Mesendoderm (in vitro differentiated cells): ENCODE data around the gene CAGE1.
"Not testable (repeated sequence)": the region's sequence is repeated elsewhere in the genome, so short reads cannot be mapped to it uniquely, and the experiment has no call there.

ENCODE experiments used
- DNase-seq: peaks from one replicate; pipeline ENCODE4 v3.0.0; 2013
- H2AK5ac ChIP-seq: 2 replicates; pipeline ENCODE4 v1.6.1; 2013; ENCODE audit warnings: low read length, inconsistent platforms
- H2BK120ac ChIP-seq: 2 replicates; pipeline ENCODE4 v1.6.1; 2013; ENCODE audit warnings: low read depth, mild to moderate bottlenecking, low read length, moderate library complexity, mixed read lengths
- H2BK15ac ChIP-seq: replicated peaks from 2 replicates; pipeline ENCODE4 v1.6.1; 2013; ENCODE audit warnings: low read depth, mild to moderate bottlenecking, moderate library complexity
- H2BK5ac ChIP-seq: 2 replicates; pipeline ENCODE4 v1.6.1; 2013; ENCODE audit warnings: low read length, inconsistent platforms
- H3K18ac ChIP-seq: 2 replicates; pipeline ENCODE4 v1.6.1; 2013; ENCODE audit warnings: mild to moderate bottlenecking, low read length, mixed read lengths
- H3K23ac ChIP-seq: one replicate; pipeline ENCODE4 v1.6.1; 2013; ENCODE audit warnings: low read length
- H3K27ac ChIP-seq: 2 replicates; pipeline ENCODE4 v1.5.1; 2013; ENCODE audit warnings: low read depth, mild to moderate bottlenecking, inconsistent platforms, low read length, moderate library complexity
- H3K27me3 ChIP-seq: 2 replicates; pipeline ENCODE4 v1.6.1; 2013; ENCODE audit warnings: low read length, control low read depth, mild to moderate bottlenecking, inconsistent platforms; ENCODE audit not compliant: insufficient read depth, poor library complexity
- H3K36me3 ChIP-seq: 2 replicates; pipeline ENCODE4 v1.6.1; 2013; ENCODE audit warnings: low read length, inconsistent platforms; ENCODE audit not compliant: control insufficient read depth, insufficient read depth
- H3K4ac ChIP-seq: one replicate; pipeline ENCODE4 v1.6.1; 2013; ENCODE audit warnings: low read depth, mild to moderate bottlenecking, low read length, moderate library complexity
- H3K4me1 ChIP-seq: 2 replicates; pipeline ENCODE4 v1.6.1; 2013; ENCODE audit warnings: low read depth, low read length, inconsistent platforms; ENCODE audit not compliant: control insufficient read depth
- H3K4me2 ChIP-seq: 2 replicates; pipeline ENCODE4 v1.6.1; 2013; ENCODE audit warnings: low read length
- H3K4me3 ChIP-seq: 2 replicates; pipeline ENCODE4 v1.5.1; 2013; ENCODE audit warnings: mild to moderate bottlenecking, low read length
- H3K56ac ChIP-seq: one replicate; pipeline ENCODE4 v1.6.1; 2013; ENCODE audit warnings: low read length
- H3K79me1 ChIP-seq: 2 replicates; pipeline ENCODE4 v1.6.1; 2013; ENCODE audit warnings: low read length, inconsistent platforms
- H3K79me2 ChIP-seq: 2 replicates; pipeline ENCODE4 v1.6.1; 2013; ENCODE audit warnings: mild to moderate bottlenecking, low read length; ENCODE audit not compliant: control insufficient read depth, insufficient read depth
- H3K9ac ChIP-seq: 2 replicates; pipeline ENCODE4 v1.6.1; 2013; ENCODE audit warnings: low read length, inconsistent platforms
- H4K5ac ChIP-seq: one replicate; pipeline ENCODE4 v1.6.1; 2013; ENCODE audit warnings: low read length
- H4K8ac ChIP-seq: one replicate; pipeline ENCODE4 v1.6.1; 2013; ENCODE audit warnings: low read depth, mild to moderate bottlenecking, control low read depth, low read length, moderate library complexity
- WGBS: extraction: QIAGEN DNeasy Blood & Tissue Kit; methylation state at CpG from one replicate; pipeline ENCODE4 v1.1.7; 2013; ENCODE audit warnings: low lambda C conversion rate, missing lambda C conversion rate; ENCODE audit not compliant: insufficient coverage; ENCODE audit errors: extremely low coverage; 5-methylcytosine and 5-hydroxymethylcytosine counted together

Gene CAGE1

DNA sequence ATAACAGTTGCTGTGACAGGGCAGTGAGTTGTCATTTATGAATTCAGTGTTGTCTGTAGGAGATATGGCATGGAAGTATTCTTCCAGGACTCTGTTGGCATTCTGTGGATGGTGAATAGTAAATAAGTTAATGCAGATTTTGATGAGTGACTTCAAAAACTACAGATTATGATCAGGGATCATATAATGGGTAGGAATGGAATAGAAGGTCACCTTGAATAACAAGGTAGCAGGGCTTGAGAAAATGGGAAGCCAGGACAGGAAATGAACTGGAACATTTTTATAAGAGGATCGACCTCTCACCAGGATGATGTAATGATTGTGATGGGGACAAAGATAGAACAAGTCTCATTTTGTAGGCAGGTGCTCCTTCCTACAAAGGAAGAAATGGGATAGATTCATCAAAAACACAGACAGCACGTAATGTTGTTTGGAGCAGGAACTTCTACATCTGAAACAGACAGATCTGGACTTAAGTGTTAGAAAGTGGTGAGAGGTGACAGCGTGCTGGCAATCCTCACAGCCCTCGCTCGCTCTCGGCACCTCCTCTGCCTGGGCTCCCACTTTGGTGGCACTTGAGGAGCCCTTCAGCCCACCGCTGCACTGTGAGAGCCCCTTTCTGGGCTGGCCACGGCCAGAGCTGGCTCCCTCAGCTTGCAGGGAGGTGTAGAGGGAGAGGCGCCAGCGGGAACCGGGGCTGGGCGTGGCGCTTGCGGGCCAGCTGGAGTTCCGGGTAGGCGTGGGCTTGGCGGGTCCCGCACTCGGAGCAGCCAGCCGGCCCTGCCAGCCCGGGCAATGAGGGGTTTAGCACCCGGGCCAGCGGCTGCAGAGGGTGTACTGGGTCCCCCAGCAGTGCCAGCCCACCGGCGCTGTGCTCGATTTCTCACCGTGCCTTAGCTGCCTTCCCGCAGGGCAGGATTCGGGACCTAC lies 45.7 kb downstream of the CAGE1 start:
- Histone ChIP-seq H3K27me3 (no peaks in the 10 kb centered on the region), H3K56ac (no peak overlapping the region), H3K4me1 (peaks cover 2% of the 10 kb centered on the region), H2AK5ac (no peak overlapping the region), H3K18ac (no peak overlapping the region), H3K79me2 (no peaks in the 10 kb centered on the region), H3K4me2 (no peak overlapping the region), H4K5ac (no peak overlapping the region), H3K36me3 (no peaks in the 10 kb centered on the region), H2BK15ac (no peak overlapping the region), H3K23ac (no peak overlapping the region), H3K9ac (no peak overlapping the region), H3K4ac (no peak overlapping the region), H3K79me1 (no peaks in the 10 kb centered on the region), H2BK5ac (no peak overlapping the region), H4K8ac (no peak overlapping the region), H3K27ac (no peak overlapping the region), H2BK120ac (no peak overlapping the region), H3K4me3 (no peak overlapping the region)
- no CpG with 5 or more reads among the region's 29 CpGs for WGBS
- DNase-seq: no peak

DNA sequence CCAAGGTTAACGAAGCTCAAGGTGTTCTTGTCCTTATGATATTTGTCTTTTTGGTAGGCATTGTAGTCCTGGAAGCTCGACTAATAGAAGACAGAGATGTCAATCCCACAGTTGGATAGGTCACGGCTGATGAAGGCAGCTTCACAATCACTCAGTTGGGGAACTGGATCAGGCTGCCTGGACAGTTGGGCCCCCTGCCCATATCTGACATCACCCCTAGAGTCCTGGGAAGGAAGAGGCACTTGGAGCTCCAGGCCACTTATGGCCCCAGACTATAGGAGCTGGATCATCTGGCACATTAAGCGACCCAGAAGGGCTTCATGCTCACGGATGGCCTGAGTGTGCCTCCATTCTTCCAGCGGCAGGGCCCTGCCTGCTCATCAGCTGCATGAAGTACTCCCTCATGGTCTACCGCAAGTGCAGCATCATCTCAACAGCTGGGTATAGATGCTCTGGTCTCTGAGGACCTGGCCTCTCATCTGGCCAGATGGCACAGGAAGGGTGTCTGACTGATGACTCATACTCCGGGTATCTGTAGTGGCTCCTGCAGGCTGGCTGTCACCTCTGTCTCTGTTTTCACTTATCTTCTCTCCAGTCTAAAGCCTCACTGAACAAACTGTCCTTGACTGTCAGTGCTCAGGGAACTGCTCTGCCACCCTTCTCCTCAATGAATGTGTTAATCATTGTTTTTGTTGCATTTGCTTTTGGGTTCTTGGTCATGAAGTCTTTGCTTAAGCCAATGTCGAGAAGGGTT lies 47.4 kb downstream of the CAGE1 start:
- Histone ChIP-seq H3K4me3 (no peak overlapping the region), H4K8ac (no peak overlapping the region), H3K56ac (no peak overlapping the region), H2BK120ac (no peak overlapping the region), H3K4me1 (no peaks in the 10 kb centered on the region), H3K4me2 (no peak overlapping the region), H3K18ac (no peak overlapping the region), H2BK15ac (no peak overlapping the region), H3K27ac (no peak overlapping the region), H3K36me3 (no peaks in the 10 kb centered on the region), H3K27me3 (no peaks in the 10 kb centered on the region), H3K23ac (no peak overlapping the region), H2BK5ac (no peak overlapping the region), H3K4ac (no peak overlapping the region), H3K79me1 (no peaks in the 10 kb centered on the region), H3K79me2 (no peaks in the 10 kb centered on the region), H4K5ac (no peak overlapping the region), H3K9ac (no peak overlapping the region), H2AK5ac (no peak overlapping the region)
- peak; percentile 85 for DNase-seq
- no CpG with 5 or more reads among the region's 9 CpGs for WGBS

DNA sequence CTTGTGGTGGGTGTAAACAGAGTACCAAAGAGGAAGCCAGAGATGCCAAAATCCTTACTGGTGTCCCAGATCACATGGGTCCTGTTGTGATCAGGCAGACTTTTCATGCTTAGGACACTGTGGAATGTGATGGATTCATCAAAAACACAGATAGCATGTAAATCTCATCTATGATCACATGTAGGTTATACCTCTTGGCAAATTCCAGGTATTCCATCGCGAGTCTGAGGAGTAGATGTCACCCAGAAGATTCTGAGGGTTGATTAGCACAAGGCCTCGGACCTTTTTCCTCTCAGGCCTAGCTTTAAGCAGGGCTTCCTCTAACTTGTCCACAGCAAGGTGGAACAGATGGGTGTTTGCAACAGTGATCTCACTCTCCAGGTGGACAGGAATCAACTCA lies 48.3 kb downstream of the CAGE1 start:
- Histone ChIP-seq H3K79me1 (no peaks in the 10 kb centered on the region), H4K8ac (no peak overlapping the region), H3K36me3 (no peaks in the 10 kb centered on the region), H4K5ac (no peak overlapping the region), H2BK120ac (no peak overlapping the region), H3K23ac (no peak overlapping the region), H3K79me2 (no peaks in the 10 kb centered on the region), H2BK15ac (no peak overlapping the region), H2AK5ac (no peak overlapping the region), H3K4ac (no peak overlapping the region), H3K4me2 (no peak overlapping the region), H3K4me3 (no peak overlapping the region), H3K9ac (no peak overlapping the region), H3K27ac (no peak overlapping the region), H2BK5ac (no peak overlapping the region), H3K4me1 (no peaks in the 10 kb centered on the region), H3K56ac (no peak overlapping the region), H3K27me3 (no peaks in the 10 kb centered on the region), H3K18ac (no peak overlapping the region)
- no CpG with 5 or more reads among the region's 3 CpGs for WGBS
- no peak for DNase-seq

DNA sequence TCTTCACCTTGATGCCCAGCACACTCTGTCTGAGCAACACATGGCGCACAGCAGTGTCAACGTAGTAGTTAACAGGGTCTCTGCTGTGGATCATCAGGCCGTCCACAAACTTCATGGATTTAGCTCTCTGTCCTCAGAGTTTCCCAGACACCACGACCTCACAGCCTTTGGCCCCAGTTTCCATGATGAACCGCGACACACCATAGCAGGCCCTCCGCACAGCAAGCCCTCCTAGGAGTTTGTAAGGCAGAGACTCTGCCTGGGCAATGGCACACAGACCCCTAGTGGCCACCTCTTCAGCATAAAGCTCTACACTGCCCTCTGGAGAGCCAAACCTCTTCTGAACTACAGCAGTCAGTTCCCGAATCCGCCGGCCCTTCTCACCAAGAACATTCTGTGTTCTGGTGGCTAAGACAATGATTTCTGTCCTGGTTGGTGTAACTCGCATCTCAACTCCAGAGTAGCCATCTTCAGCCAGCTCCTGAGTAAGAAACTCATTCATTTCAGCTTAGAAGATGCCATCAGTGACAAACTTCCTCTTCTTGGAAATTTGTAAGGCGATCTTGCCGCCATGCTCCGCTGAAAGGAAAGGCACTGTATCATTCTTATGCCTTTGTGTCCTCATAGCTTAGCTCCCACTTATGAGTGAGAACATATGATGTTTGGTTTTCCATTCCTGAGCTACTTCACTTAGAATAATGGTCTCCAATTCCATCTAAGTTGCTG lies 50.4 kb downstream of the CAGE1 start:
- DNase-seq: peak; percentile 92
- not testable (repeated sequence) for H3K79me1 ChIP-seq, H3K27me3 ChIP-seq, H3K79me2 ChIP-seq, H2AK5ac ChIP-seq, H3K4ac ChIP-seq, H3K4me1 ChIP-seq, H3K36me3 ChIP-seq, H2BK5ac ChIP-seq, H3K27ac ChIP-seq, H3K4me3 ChIP-seq, H3K9ac ChIP-seq, H2BK15ac ChIP-seq, H4K8ac ChIP-seq, H2BK120ac ChIP-seq, H4K5ac ChIP-seq, H3K4me2 ChIP-seq, H3K18ac ChIP-seq
- Histone ChIP-seq H3K56ac (peak overlapping the region; percentile 68), H3K23ac (peak overlapping the region; percentile 68)
- WGBS: no CpG with 5 or more reads among the region's 14 CpGs

DNA sequence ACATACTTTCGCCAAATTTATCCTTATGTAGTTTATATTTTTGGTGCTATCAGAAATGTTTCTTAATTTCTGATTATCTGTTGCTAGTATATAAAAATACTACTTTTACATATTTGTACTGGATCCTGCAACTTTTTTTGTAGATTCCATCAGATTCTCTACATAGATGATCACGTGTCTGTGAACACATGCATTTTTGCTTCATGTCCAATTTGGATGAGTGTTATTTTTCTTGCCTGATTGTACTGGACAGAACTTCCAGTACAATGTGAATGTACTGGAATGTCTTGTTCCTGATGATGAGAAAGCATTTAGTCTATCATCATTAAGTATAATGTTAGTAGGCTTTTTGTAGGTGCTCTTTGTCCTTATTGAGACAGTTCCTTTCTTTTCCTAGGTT lies 51.5 kb downstream of the CAGE1 start:
- Histone ChIP-seq H3K27me3 (no peaks in the 10 kb centered on the region), H3K56ac (no peak overlapping the region), H3K23ac (no peak overlapping the region), H4K8ac (no peak overlapping the region), H3K9ac (no peak overlapping the region), H3K79me2 (no peaks in the 10 kb centered on the region), H2BK5ac (no peak overlapping the region), H3K4me1 (no peaks in the 10 kb centered on the region), H2BK15ac (no peak overlapping the region), H2AK5ac (no peak overlapping the region), H3K4ac (no peak overlapping the region), H4K5ac (no peak overlapping the region), H2BK120ac (no peak overlapping the region), H3K79me1 (no peaks in the 10 kb centered on the region), H3K36me3 (no peaks in the 10 kb centered on the region), H3K18ac (no peak overlapping the region), H3K4me2 (no peak overlapping the region), H3K27ac (no peak overlapping the region), H3K4me3 (no peak overlapping the region)
- DNase-seq: no peak
- WGBS: no CpG with 5 or more reads among the region's 2 CpGs
